ENCODE measurements around the gene ATP2C2.

GRCh38 chr16:84392031-84392360 lies 23.7 kb downstream of the ATP2C2 start:
- TF ChIP-seq CTCF (conservative IDR thresholded peaks at IDR 0.05; ENCODE audit: low read depth in 2 of 2) (no peak), REST (IDR thresholded peaks at IDR 0.05; ENCODE audit: unreplicated experiment) (no peak)
